GM04504 (cell line): Measurements from ENCODE around the gene LRRC49.
"Not testable (repeated sequence)": the region's sequence is repeated elsewhere in the genome, so short reads cannot be mapped to it uniquely, and the experiment has no call there.

Source experiments
- DNase-seq: peaks from one replicate; pipeline ENCODE4 v3.0.0-alpha.2; 2012; ENCODE audit warnings: low read depth

LRRC49 gene

DNA sequence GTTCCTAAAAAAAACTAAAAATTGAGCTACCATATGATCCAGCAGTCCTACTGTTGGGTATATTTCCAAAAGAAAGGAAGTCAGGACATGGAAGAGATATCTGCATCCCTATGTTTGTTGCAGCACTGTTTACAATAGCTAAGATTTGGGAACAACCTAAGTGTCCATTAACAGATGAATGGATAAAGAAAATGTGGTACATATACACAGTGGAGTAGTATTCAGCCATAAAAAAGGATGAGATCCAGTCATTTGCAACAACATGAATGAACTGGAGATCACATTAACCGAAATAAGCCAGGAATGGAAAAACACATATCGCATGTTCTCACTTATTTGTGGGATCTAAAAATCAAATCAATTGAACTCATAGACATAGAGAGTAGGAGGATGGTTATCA lies 29.5 kb downstream of the LRRC49 start:
- DNase-seq, result no peak

GRCh38 chr15:70923311-70924080 lies 30.9 kb downstream of the LRRC49 start:
- DNase-seq, result no peak

DNA sequence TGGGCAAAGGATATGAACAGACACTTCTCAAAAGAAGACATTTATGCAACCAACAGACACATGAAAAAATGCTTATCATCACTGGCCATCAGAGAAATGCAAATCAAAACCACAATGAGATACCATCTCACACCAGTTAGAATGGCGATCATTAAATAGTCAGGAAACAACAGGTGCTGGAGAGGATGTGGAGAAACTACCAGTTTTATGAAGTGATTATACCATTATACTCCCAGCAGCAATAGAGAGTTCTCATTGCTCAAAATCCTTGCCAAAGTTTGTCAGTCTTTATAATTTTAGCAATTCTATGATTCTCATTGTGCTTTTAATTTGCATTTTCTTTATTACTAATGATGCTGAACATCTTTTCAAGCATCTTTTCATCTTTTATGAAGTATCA lies 34.3 kb downstream of the LRRC49 start:
- DNase-seq, result not testable (repeated sequence)

DNA sequence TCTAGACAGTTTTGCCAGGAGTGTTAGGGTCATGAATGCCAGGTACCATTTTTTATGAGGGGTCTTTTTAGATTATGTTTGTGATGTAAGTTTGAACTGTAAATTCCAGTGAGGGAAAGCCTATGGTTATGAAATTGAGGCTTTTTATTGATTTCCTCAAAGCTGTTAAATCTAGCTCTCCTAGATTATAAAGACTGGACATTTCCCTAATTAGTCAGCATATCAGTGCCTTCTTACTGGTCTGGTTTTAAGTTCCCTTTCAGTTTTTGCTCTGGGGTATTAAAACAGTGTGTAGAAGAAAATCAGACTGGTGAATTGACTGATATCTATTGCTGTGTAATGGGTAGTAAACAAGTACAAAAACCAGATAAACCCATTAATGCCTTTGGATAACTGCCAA lies 39.2 kb downstream of the LRRC49 start:
- no peak for DNase-seq

- DNase-seq, result no peak
Observed at GRCh38 chr15:70932397-70932796, 39.8 kb downstream of the LRRC49 start.

DNA sequence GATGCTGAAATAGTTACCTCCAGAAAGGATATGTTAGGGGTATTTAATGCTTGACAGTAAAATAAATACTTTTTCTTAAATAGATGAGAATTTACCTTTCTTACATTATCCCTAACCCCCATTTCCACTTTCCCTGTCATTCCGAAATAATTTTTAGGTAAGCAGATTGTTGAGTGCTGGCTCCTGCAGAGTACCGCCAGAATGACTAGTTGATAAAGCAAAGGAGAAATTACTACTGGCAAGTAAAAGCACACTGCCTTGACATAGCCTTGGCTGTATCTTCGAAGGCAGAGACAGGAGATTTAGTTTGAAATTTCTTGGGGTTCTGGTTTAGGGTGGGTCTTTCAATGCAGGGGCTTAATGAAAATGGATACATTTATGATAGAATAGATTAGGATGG lies 40.8 kb downstream of the LRRC49 start:
- DNase-seq, result no peak

- no peak for DNase-seq
Observed at GRCh38 chr15:70935631-70936030, 43.0 kb downstream of the LRRC49 start.

DNA sequence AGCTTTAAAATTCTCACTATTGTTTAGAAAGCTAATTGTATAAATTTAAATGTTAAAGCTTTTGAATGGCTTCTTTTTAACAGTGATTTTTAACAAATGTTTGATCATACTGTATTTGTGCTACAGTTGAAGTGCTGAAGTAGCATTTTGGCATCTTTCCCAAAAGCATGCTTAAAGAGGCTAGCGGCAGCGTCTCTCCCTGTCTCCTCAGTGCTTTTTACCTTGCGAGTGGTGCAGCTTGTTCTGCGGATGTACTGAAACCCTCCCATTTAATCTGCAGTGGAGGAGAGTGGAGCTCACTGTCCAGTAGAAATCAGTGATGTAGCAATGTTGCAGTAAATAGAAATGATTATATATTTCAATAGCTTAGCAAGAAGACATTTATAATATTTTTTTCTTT lies 43.7 kb downstream of the LRRC49 start:
- DNase-seq, result no peak

- DNase-seq, result not testable (repeated sequence)
Observed at GRCh38 chr15:70943285-70943684, 50.7 kb downstream of the LRRC49 start.

GRCh38 chr15:70947351-70948335 lies 55.0 kb downstream of the LRRC49 start:
- DNase-seq, result no peak

DNA sequence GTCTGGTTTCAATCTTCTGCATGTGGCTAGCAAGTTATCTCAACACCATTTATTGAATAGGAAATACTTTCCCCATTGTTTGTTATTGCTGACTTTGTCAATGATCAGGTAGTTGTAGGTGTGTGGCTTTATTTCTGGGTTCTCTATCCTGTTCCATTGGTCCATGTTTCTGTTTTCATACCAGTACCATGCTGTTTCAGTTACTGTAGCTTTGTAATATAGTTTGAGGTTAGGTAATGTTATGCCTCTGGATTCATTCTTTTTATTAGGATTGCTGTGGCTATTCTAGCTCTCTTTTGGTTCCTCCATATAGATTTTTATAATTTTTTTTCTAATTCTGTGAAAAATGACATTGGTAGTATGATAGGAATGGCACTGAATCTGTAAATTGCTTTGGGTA lies 58.3 kb downstream of the LRRC49 start:
- no peak for DNase-seq

GRCh38 chr15:70954171-70954570 lies 61.5 kb downstream of the LRRC49 start:
- DNase-seq, result no peak

- no peak for DNase-seq
Observed at GRCh38 chr15:70954733-70955132, 62.1 kb downstream of the LRRC49 start.

- no peak for DNase-seq
Observed at GRCh38 chr15:70955151-70955550, 62.5 kb downstream of the LRRC49 start.

DNA sequence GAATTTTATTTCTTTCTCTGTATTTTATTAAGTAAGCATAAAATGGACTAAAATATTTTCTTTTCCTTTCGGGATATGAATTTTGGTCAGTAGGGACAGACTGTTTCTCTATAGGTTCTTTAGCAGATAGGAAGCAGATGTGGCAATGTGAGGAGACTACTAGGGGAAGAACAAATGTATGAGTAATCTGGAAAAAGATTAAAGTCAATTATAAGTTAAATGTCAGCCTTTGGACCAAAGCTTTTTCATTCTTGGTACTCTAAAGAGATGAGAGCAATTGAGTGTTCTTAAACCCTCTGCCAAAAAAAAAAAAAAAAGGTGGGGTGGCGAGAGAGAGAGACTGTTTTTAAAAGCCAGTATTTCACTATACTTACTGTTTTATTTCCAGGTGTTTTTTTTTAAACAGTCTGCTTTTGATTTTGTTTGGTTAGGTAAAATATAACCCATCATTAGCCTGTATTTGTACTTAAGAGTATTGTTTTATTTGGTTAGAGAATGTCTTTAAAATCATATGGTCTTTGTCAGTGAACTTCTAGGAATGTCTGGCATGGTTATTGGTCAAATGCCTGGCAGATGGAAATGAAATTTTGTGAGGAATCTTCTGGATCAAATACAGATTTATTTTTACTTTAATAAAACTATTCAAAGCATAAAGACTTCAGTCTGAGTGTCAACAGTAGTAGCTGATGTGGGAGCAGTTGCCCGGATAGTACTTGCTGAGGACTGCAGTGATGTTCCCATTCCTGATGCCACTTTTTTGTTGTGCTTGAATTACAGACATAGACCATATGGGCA lies 63.8 kb downstream of the LRRC49 start:
- DNase-seq, result no peak

GRCh38 chr15:70962084-70962483 lies 69.5 kb downstream of the LRRC49 start:
- no peak for DNase-seq

- no peak for DNase-seq
Observed at GRCh38 chr15:70963199-70963598, 70.6 kb downstream of the LRRC49 start.

DNA sequence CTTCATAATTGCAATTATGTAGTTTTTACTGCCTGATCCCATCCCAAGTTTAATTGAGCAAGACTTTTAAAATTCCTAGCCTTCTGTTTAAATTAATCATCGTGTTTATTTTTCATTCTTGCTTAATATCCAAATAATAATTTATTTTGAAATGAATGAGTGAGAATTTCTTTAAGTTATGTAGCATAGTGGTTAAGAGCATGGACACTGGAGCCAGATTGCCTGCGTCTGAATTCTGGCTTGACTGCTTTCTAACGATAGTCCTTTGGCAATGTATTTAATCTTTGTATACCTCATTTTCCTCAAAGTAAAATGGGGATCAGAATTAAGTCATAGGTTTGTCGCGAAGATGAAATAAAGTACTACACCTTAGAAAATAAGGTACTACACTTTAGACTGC lies 71.4 kb downstream of the LRRC49 start:
- DNase-seq, result no peak

DNA sequence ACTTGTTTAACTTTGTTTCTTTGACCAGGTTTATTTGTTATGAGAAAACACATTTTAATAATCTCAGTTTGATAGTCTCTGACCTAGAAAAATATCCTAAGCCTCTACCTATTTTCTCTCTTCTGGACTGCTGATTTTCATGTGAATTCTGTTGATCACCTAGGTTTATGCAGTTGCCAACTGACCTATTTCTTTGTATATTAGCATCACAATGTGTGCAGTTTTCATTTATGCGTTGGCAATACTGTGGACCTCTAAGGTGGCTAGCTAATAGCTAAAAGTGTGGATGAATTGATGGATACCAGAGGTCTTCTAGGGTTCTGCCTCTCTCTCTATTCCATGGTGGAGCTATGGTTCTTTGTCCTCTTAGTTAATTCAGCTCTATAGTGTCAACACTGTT lies 72.1 kb downstream of the LRRC49 start:
- DNase-seq, result no peak

DNA sequence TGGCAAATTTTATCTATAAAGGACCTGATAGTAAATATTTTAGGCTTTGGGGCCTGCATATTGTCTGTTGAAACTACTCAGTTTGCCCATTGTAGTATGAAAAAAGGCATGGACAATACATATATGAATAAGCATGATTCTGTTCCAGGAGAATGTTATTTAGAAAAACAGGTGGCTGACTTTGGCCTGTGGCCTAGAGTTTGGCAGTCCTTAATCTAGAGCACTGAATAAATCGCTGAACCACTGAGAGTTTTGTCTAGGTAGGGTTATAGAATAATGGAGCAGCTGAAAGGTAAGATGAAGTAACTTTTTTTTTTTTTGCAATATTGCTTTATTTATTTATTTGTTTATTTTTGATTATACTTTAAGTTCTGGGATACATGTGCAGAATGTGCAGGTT lies 75.0 kb downstream of the LRRC49 start:
- no peak for DNase-seq

GRCh38 chr15:70974004-70974832 lies 81.6 kb downstream of the LRRC49 start:
- DNase-seq, result no peak
